PC-3 (cell line): ENCODE results near the gene PERP. TPM values are rescaled to one million over a fixed set of nuclear protein-coding genes. Genes with fewer than 3 reads are reported as not detected.

ENCODE experiments used
- ATAC-seq: fragments of 200-7000 bp; cut with Tn5 transposase; 2 replicates; pipeline ENCODE4 v1.9.1; 2020; ENCODE audit warnings: mild to moderate bottlenecking, moderate library complexity
- BruUV-seq: library from RNA; stranded (reverse); fragments of 400-500 nt; replicated peaks from 2 replicates; lab custom pipeline; 2021; lab: Mats Ljungman, UMichigan
- CTCF ChIA-PET: fragments of 300-600 bp; sonication (Branson Sonifier 250); formaldehyde crosslinking; loops from one replicate; lab custom pipeline; 2022; ENCODE audit warnings: antibody characterized with exemption; lab: Charles Lee
- POLR2A ChIA-PET: fragments of 300-600 bp; sonication (Branson Sonifier 250); formaldehyde crosslinking; loops from one replicate; lab custom pipeline; 2022; ENCODE audit warnings: antibody characterized with exemption; ENCODE audit not compliant: unreplicated experiment; lab: Charles Lee
- DNase-seq: peaks from one replicate; pipeline ENCODE4 v3.0.0-alpha.2; 2015
- H2AFZ ChIP-seq: fragments of 300-600 bp; sonication (generic); 2 replicates; pipeline ENCODE4 v1.6.0; 2016; ENCODE audit warnings: antibody characterized with exemption, low read length
- H3F3A ChIP-seq: fragments of 300-600 bp; sonication (generic); one replicate; pipeline ENCODE4 v1.6.0; 2017; ENCODE audit warnings: antibody characterized with exemption, low read length, control low read depth, mild to moderate bottlenecking; ENCODE audit not compliant: unreplicated experiment
- H3K27ac ChIP-seq: fragments of 300-600 bp; sonication (generic); 2 replicates; pipeline ENCODE4 v1.5.1; 2016; ENCODE audit warnings: mild to moderate bottlenecking, low read length
- H3K27me3 ChIP-seq: fragments of 300-600 bp; sonication (generic); 2 replicates; pipeline ENCODE4 v1.6.1; 2016; ENCODE audit warnings: low read length, mixed read lengths
- H3K36me3 ChIP-seq: fragments of 300-600 bp; sonication (generic); 2 replicates; pipeline ENCODE4 v1.6.1; 2016; ENCODE audit warnings: low read depth, mixed run types, low read length, mixed read lengths
- H3K4me1 ChIP-seq: fragments of 300-600 bp; sonication (generic); 2 replicates; pipeline ENCODE4 v1.5.1; 2016; ENCODE audit warnings: low read length; ENCODE audit not compliant: insufficient read depth
- H3K4me2 ChIP-seq: fragments of 300-600 bp; sonication (generic); 2 replicates; pipeline ENCODE4 v1.6.0; 2016; ENCODE audit warnings: low read length
- H3K4me3 ChIP-seq: fragments of 300-600 bp; sonication (generic); 2 replicates; pipeline ENCODE4 v1.5.1; 2016; ENCODE audit warnings: mild to moderate bottlenecking, low read length, mixed read lengths
- H3K79me2 ChIP-seq: fragments of 300-600 bp; sonication (generic); 2 replicates; pipeline ENCODE4 v1.6.1; 2017; ENCODE audit warnings: low read length, mixed read lengths
- H3K9ac ChIP-seq: fragments of 300-600 bp; sonication (generic); 2 replicates; pipeline ENCODE4 v1.6.0; 2016; ENCODE audit warnings: mild to moderate bottlenecking, low read length
- H3K9me2 ChIP-seq: fragments of 300-600 bp; sonication (generic); replicated peaks from 2 replicates; pipeline ENCODE4 v1.6.1; 2016; ENCODE audit warnings: mixed run types, low read length, mixed read lengths
- H3K9me3 ChIP-seq: fragments of 300-600 bp; sonication (generic); 2 replicates; pipeline ENCODE4 v1.6.1; 2016; ENCODE audit warnings: low read length, mixed read lengths
- H4K20me1 ChIP-seq: fragments of 300-600 bp; sonication (generic); 2 replicates; pipeline ENCODE4 v1.6.1; 2016; ENCODE audit warnings: low read length, mixed read lengths
- CTCF ChIP-seq: fragments of 300-600 bp; sonication (generic); conservative IDR thresholded peaks from 2 replicates; pipeline ENCODE4 v1.5.1; 2017; ENCODE audit warnings: antibody characterized with exemption, low read depth, mild to moderate bottlenecking, low read length
- EZH2 ChIP-seq: fragments of 300-600 bp; sonication (generic); IDR thresholded peaks from one replicate; pipeline ENCODE4 v1.6.1; 2017; ENCODE audit warnings: antibody characterized with exemption, mild to moderate bottlenecking, low read length; ENCODE audit not compliant: unreplicated experiment
- EZH2phosphoT487 ChIP-seq: fragments of 300-600 bp; sonication (generic); IDR thresholded peaks from 2 replicates; pipeline ENCODE4 v1.6.1; 2018; ENCODE audit warnings: mild to moderate bottlenecking, antibody characterized with exemption, low read length, borderline replicate concordance
- intact Hi-C: fragments of 100-400 bp; cut with micrococcal nuclease; formaldehyde crosslinking; loops from 2 replicates; pipeline ENCODE4 v1.9.0; 2023
- total RNA-seq: library from RNA; depleted of rRNA; stranded (reverse); fragments of >200 nt; gene quantifications from 2 replicates; pipeline ENCODE4 v1.2.3, GENCODE V29; 2014

PERP gene
- total RNA-seq, 1 experiment from 2014 or later, result 50.3 TPM

GRCh38 chr6:138110229-138110628 is 3.0 kb upstream of the PERP start:
- Histone ChIP-seq H3K9me3 (no peaks in the 10 kb centered on the region), H3K79me2 (peaks cover 18% of the 10 kb centered on the region), H3K36me3 (no peaks in the 10 kb centered on the region; the same call in 1 of the 2 replicates), H3K27me3 (no peaks in the 10 kb centered on the region), H3F3A (no peaks in the 10 kb centered on the region), H3K4me1 (peaks cover 15% of the 10 kb centered on the region), H4K20me1 (no peaks in the 10 kb centered on the region), H3K4me3 (no peak overlapping the region), H3K27ac (no peak overlapping the region), H3K9ac (no peak overlapping the region), H2AFZ (no peak overlapping the region), H3K9me2 (no peaks in the 10 kb centered on the region), H3K4me2 (no peak overlapping the region)
- ATAC-seq (no peak), DNase-seq (no peak)
- TF ChIP-seq EZH2phosphoT487 (no peak), CTCF (no peak), EZH2 (no peak)
- BruUV-seq, result no TSS peak
- CTCF ChIA-PET, result no interaction called here
- POLR2A ChIA-PET, result no interaction called here
- intact Hi-C loops, result no loop called here

- Histone ChIP-seq H3K4me1 (peaks cover 23% of the 10 kb centered on the region), H3K4me3 (peak overlapping the region; percentile 95; the same call in 1 of the 2 replicates), H3F3A (no peaks in the 10 kb centered on the region), H3K27me3 (no peaks in the 10 kb centered on the region), H3K36me3 (no peaks in the 10 kb centered on the region; the same call in 1 of the 2 replicates), H3K9me3 (no peaks in the 10 kb centered on the region), H3K27ac (peak overlapping the region; percentile 69), H3K79me2 (peaks cover 27% of the 10 kb centered on the region), H3K9ac (peak overlapping the region; percentile 94; the same call in 1 of the 2 replicates), H2AFZ (peak overlapping the region; percentile 58), H3K4me2 (peak overlapping the region; percentile 97), H3K9me2 (no peaks in the 10 kb centered on the region), H4K20me1 (no peaks in the 10 kb centered on the region)
- POLR2A ChIA-PET, result no interaction called here
- intact Hi-C loops, result loop anchor here (1.0 to 10.0 kb wide), 3 partner anchors 108 to 402 kb away; no protein-coding TSS in a partner anchor
- ATAC-seq, result no peak
- CTCF ChIA-PET, result interaction anchor here (0.9 to 1.0 kb wide), 3 partner anchors 104 to 107 kb away, joined by 3 to 7 read pairs (median 6); no protein-coding TSS in a partner anchor
- TF ChIP-seq EZH2, result no peak
- TF ChIP-seq CTCF, result peak; percentile 87
- peak; percentile 82 for DNase-seq
- no TSS peak for BruUV-seq
Measured at GRCh38 chr6:138109042-138109997, 2.1 kb upstream of the PERP start.
